Measurements from ENCODE around the gene GRB2.

- TF ChIP-seq POLR2A (IDR thresholded peaks at IDR 0.05): no peak
- TF ChIP-seq, protein P1, sequence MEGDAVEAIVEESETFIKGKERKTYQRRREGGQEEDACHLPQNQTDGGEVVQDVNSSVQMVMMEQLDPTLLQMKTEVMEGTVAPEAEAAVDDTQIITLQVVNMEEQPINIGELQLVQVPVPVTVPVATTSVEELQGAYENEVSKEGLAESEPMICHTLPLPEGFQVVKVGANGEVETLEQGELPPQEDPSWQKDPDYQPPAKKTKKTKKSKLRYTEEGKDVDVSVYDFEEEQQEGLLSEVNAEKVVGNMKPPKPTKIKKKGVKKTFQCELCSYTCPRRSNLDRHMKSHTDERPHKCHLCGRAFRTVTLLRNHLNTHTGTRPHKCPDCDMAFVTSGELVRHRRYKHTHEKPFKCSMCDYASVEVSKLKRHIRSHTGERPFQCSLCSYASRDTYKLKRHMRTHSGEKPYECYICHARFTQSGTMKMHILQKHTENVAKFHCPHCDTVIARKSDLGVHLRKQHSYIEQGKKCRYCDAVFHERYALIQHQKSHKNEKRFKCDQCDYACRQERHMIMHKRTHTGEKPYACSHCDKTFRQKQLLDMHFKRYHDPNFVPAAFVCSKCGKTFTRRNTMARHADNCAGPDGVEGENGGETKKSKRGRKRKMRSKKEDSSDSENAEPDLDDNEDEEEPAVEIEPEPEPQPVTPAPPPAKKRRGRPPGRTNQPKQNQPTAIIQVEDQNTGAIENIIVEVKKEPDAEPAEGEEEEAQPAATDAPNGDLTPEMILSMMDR (IDR thresholded peaks at IDR 0.05): no peak
Measured at GRCh38 chr17:75287221-75287620, 118.3 kb downstream of the GRB2 start.
